MM.1S (cell line): ENCODE results near the gene RAB23.
A peak's percentile ranks its signal among the peaks of the same experiment; 100 is the strongest.

ENCODE experiments used
- DNase-seq: peaks from one replicate; pipeline ENCODE4 v3.0.0-alpha.2; 2015
- H2AFZ ChIP-seq: fragments of 300-600 bp; sonication (generic); 2 replicates; pipeline ENCODE4 v1.6.0; 2016; ENCODE audit warnings: antibody characterized with exemption, low read length
- H3F3A ChIP-seq: fragments of 300-600 bp; sonication (generic); 2 replicates; pipeline ENCODE4 v1.6.1; 2016; ENCODE audit warnings: mild to moderate bottlenecking, antibody characterized with exemption, low read length, moderate library complexity, mixed read lengths; ENCODE audit not compliant: insufficient read depth
- H3K27ac ChIP-seq: fragments of 300-600 bp; sonication (generic); 2 replicates; pipeline ENCODE4 v1.5.1; 2016; ENCODE audit warnings: mild to moderate bottlenecking, low read length
- H3K27me3 ChIP-seq: fragments of 300-600 bp; sonication (generic); replicated peaks from 2 replicates; pipeline ENCODE4 v1.6.0; 2016; ENCODE audit warnings: low read length; ENCODE audit not compliant: insufficient read depth
- H3K36me3 ChIP-seq: fragments of 300-600 bp; sonication (generic); replicated peaks from 2 replicates; pipeline ENCODE4 v1.6.1; 2016; ENCODE audit warnings: mild to moderate bottlenecking, low read length, mixed read lengths; ENCODE audit not compliant: insufficient read depth
- H3K4me1 ChIP-seq: fragments of 300-600 bp; sonication (generic); 2 replicates; pipeline ENCODE4 v1.6.1; 2016; ENCODE audit warnings: low read length, mixed read lengths
- H3K4me2 ChIP-seq: fragments of 300-600 bp; sonication (generic); 2 replicates; pipeline ENCODE4 v1.6.0; 2016; ENCODE audit warnings: low read depth, low read length
- H3K4me3 ChIP-seq: fragments of 300-600 bp; sonication (generic); 2 replicates; pipeline ENCODE4 v1.5.1; 2016; ENCODE audit warnings: low read length, mixed read lengths
- H3K79me2 ChIP-seq: fragments of 300-600 bp; sonication (generic); 2 replicates; pipeline ENCODE4 v1.6.1; 2016; ENCODE audit warnings: mixed run types, low read length, mixed read lengths
- H3K9ac ChIP-seq: fragments of 300-600 bp; sonication (generic); 2 replicates; pipeline ENCODE4 v1.6.1; 2016; ENCODE audit warnings: low read length, mixed read lengths
- H3K9me2 ChIP-seq: fragments of 300-600 bp; sonication (generic); replicated peaks from 2 replicates; pipeline ENCODE4 v1.6.1; 2016; ENCODE audit warnings: mild to moderate bottlenecking, low read length, mixed read lengths; ENCODE audit not compliant: insufficient read depth
- H3K9me3 ChIP-seq: fragments of 300-600 bp; sonication (generic); replicated peaks from 2 replicates; pipeline ENCODE4 v1.6.1; 2016; ENCODE audit warnings: mild to moderate bottlenecking, low read length, mixed read lengths; ENCODE audit not compliant: insufficient read depth
- H4K20me1 ChIP-seq: fragments of 300-600 bp; sonication (generic); 2 replicates; pipeline ENCODE4 v1.6.1; 2016; ENCODE audit warnings: mild to moderate bottlenecking, low read length, moderate library complexity, mixed read lengths; ENCODE audit not compliant: insufficient read depth
- CTCF ChIP-seq: fragments of 300-600 bp; sonication (generic); IDR thresholded peaks from 2 replicates; pipeline ENCODE4 v1.5.1; 2016; ENCODE audit warnings: antibody characterized with exemption, low read length, mixed read lengths
- EZH2 ChIP-seq: fragments of 300-600 bp; sonication (generic); optimal IDR thresholded peaks from 2 replicates; pipeline ENCODE3; 2017; ENCODE audit warnings: low read depth, mild to moderate bottlenecking, antibody characterized with exemption, low read length, mixed read lengths
- EZH2phosphoT487 ChIP-seq: fragments of 300-600 bp; sonication (generic); IDR thresholded peaks from 2 replicates; pipeline ENCODE4 v1.6.1; 2018; ENCODE audit warnings: antibody characterized with exemption, low read length

Gene RAB23

DNA sequence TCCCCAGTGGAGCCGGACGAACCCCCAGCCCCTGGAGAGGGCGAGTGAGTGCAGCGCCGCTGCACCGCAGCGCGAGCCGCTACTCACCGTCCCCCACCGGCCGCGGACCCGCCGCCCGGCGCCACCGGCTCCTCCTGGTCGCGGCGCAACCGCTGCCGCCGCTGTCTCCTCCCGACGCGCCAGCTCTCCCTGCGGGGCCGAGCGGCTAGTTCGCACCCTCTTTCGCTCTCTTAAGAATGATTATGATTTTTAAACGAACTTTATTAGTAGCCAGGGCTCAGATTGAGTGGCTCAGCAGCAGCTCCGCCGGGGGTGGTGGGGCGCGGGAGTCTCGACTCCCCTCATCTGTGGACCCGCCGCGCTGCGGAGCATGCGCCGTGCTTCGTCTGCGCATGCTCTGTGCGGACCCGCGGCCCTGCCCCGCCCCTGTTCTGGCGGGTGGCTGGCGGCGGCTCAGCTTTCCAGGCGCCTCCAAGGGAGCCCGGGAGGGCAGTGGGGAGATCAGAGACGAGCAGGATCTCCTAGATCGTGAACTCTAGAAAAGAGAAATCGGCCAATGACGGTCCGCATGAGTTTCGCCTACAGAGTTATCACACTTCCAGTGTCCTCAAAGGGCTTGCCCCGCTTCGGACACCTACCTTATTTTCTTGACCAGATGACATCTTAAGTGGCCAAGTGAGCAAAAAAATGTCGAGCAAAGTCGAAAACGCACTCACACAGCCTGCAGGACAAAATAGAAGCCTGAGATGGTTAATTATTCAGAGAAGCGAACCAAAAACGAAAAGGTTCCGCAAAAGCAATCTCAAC, at the start of gene RAB23:
TSS of gene RAB23 (minus strand) at position 372 of the 807 bp plus-strand sequence. CDS start 11,927 bp downstream, outside the sequence.
- no peaks in the 10 kb centered on the region for H3F3A ChIP-seq
- peak within 1 kb of the TSS; percentile 92 for H3K4me2 ChIP-seq
- H2AFZ ChIP-seq: peak within 1 kb of the TSS; percentile 96
- H3K27ac ChIP-seq: peak within 1 kb of the TSS; percentile 25; the same call in 1 of the 2 replicates
- H3K79me2 ChIP-seq: peaks cover 34% of the 10 kb centered on the region
- no peaks in the 10 kb centered on the region for H3K9me2 ChIP-seq
- H3K36me3 ChIP-seq: no peaks in the 10 kb centered on the region
- no peaks in the 10 kb centered on the region for H4K20me1 ChIP-seq
- peak; percentile 81 for DNase-seq
- peak within 1 kb of the TSS; percentile 92 for H3K4me3 ChIP-seq
- no peaks in the 10 kb centered on the region for H3K9me3 ChIP-seq
- H3K9ac ChIP-seq: peak within 1 kb of the TSS; percentile 49
- peaks cover 4% of the 10 kb centered on the region; the same call in 1 of the 2 replicates for H3K4me1 ChIP-seq
- H3K27me3 ChIP-seq: no peaks in the 10 kb centered on the region
- TF ChIP-seq EZH2 (no peak), EZH2phosphoT487 (no peak), CTCF (no peak; the same call in 1 of the 2 replicates)

- Histone ChIP-seq H3K4me3 (no peak overlapping the region), H3K79me2 (no peaks in the 10 kb centered on the region), H3K9me3 (no peaks in the 10 kb centered on the region), H3K27ac (no peak overlapping the region), H3F3A (no peaks in the 10 kb centered on the region), H4K20me1 (no peaks in the 10 kb centered on the region), H3K27me3 (no peaks in the 10 kb centered on the region), H2AFZ (no peak overlapping the region), H3K4me2 (no peak overlapping the region), H3K4me1 (0 out of 2 replicates have a peak, but pooled peaks cover 5% of the 10 kb centered on the region), H3K36me3 (no peaks in the 10 kb centered on the region), H3K9ac (no peak overlapping the region), H3K9me2 (no peaks in the 10 kb centered on the region)
- no peak for DNase-seq
- TF ChIP-seq EZH2 (no peak), EZH2phosphoT487 (no peak), CTCF (no peak)
These were observed 46.2 kb upstream of the RAB23 start for GRCh38 chr6:57268294-57268640.

DNA sequence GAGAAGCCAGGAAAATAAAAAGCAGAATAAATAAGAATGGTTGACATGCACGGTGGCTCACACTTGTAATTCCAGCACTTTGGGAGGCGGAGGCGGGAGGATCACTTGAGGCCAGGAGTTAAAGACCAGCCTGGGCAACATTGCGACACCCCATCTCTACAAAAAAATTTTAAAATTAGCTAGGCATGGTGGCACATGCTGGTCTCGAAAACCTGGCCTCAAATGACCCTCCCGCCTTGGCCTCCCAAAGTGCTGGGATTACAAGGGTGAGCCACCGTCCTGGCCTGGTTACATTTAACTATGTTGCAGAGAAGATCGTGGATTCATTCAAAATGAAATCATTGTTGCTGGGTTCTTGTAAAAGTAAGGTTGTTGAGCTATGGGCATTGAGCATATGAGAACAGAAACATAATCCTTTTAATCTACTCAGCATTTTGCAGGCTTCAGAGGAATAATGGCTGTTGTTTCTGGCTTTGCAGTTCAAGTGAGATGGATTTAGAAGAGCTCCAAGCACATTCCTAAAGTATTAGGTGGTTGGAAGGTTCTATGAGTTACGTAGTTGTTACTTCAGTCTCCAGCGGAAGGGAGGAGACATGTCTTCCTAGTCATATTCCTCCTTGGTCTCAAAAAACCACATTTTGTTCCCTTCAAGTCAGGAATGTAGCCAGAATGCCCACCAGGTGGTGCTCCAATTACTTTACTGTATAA, 45.6 kb upstream of the RAB23 start:
- Histone ChIP-seq H3K27ac (no peak overlapping the region), H3F3A (no peaks in the 10 kb centered on the region), H3K4me3 (no peak overlapping the region), H3K4me2 (no peak overlapping the region), H3K9ac (no peak overlapping the region), H3K27me3 (no peaks in the 10 kb centered on the region), H3K9me3 (no peaks in the 10 kb centered on the region), H2AFZ (0 out of 2 replicates have a peak overlapping the region, but pooled peaks have one; percentile 29), H3K9me2 (no peaks in the 10 kb centered on the region), H3K79me2 (no peaks in the 10 kb centered on the region), H3K4me1 (0 out of 2 replicates have a peak, but pooled peaks cover 5% of the 10 kb centered on the region), H4K20me1 (no peaks in the 10 kb centered on the region), H3K36me3 (no peaks in the 10 kb centered on the region)
- DNase-seq: peak; percentile 50
- TF ChIP-seq CTCF (peak; percentile 54), EZH2 (no peak)
